H1 (cell line): ENCODE results near the gene SPAM1.
"Not testable (repeated sequence)": the region's sequence is repeated elsewhere in the genome, so short reads cannot be mapped to it uniquely, and the experiment has no call there.

Source experiments
- CBX8 ChIP-seq: fragments of 300-800, 300-1000 bp; sonication (generic); IDR thresholded peaks from 2 replicates; pipeline ENCODE4 v1.7.1; 2016; ENCODE audit warnings: low read depth, low read length, borderline replicate concordance
- EZH2 ChIP-seq: fragments of 200-600 bp; sonication (generic); IDR thresholded peaks from 2 replicates; pipeline ENCODE4 v1.7.1; 2012; ENCODE audit warnings: low read depth, mild to moderate bottlenecking, moderate library complexity, low read length, inconsistent platforms; ENCODE audit not compliant: severe bottlenecking
- TAF1 ChIP-seq: IDR thresholded peaks from 2 replicates; pipeline ENCODE4 v1.6.1; 2011; ENCODE audit warnings: mild to moderate bottlenecking, low read depth, low read length
- TF ChIP-seq, protein P1 (sequence below), 3 experiments: IDR thresholded peaks; 1 replicate in 2 of 3; 2 replicates in 1 of 3; pipeline versions ENCODE4 v1.5.1 to v1.6.1; 2011; ENCODE audit warnings: low read length in 3 of 3, mild to moderate bottlenecking in 3 of 3, inconsistent platforms in 2 of 3, low read depth in 1 of 3, moderate library complexity in 1 of 3; ENCODE audit not compliant: insufficient read depth in 1 of 3; ENCODE audit errors: control extremely low read depth in 1 of 3

GRCh38 chr7:123894753-123895152 lies 30.3 kb upstream of the SPAM1 start:
- not testable (repeated sequence) for TF ChIP-seq EZH2, TAF1, CBX8
- TF ChIP-seq, protein P1, sequence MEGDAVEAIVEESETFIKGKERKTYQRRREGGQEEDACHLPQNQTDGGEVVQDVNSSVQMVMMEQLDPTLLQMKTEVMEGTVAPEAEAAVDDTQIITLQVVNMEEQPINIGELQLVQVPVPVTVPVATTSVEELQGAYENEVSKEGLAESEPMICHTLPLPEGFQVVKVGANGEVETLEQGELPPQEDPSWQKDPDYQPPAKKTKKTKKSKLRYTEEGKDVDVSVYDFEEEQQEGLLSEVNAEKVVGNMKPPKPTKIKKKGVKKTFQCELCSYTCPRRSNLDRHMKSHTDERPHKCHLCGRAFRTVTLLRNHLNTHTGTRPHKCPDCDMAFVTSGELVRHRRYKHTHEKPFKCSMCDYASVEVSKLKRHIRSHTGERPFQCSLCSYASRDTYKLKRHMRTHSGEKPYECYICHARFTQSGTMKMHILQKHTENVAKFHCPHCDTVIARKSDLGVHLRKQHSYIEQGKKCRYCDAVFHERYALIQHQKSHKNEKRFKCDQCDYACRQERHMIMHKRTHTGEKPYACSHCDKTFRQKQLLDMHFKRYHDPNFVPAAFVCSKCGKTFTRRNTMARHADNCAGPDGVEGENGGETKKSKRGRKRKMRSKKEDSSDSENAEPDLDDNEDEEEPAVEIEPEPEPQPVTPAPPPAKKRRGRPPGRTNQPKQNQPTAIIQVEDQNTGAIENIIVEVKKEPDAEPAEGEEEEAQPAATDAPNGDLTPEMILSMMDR (IDR thresholded peaks at IDR 0.05; ENCODE audit: control extremely low read depth in 1 of 3, insufficient read depth in 1 of 3, low read depth in 1 of 3, low read length in 3 of 3): not testable (repeated sequence)
